HepG2 (cell line): ENCODE results near the gene ABHD1. TPM values are rescaled to one million over a fixed set of nuclear protein-coding genes. Genes with fewer than 3 reads are reported as not detected.
A peak's percentile ranks its signal among the peaks of the same experiment; 100 is the strongest.

Experiments used
- ATAC-seq: fragments of 200-7000 bp; cut with Tn5 transposase; 3 replicates; pipeline ENCODE4 v1.9.1; 2020; ENCODE audit warnings: mild to moderate bottlenecking, moderate library complexity
- BruUV-seq: library from RNA; stranded (reverse); fragments of 400-500 nt; replicated peaks from 2 replicates; lab custom pipeline; 2021; lab: Mats Ljungman, UMichigan
- CTCF ChIA-PET: fragments of 300-600 bp; formaldehyde crosslinking; extraction: SDS; loops from one replicate; lab custom pipeline; 2021; ENCODE audit warnings: low total read pairs, inconsistent platforms, low intra/inter-chr PET ratio; lab: Yijun Ruan, JAX
- POLR2A ChIA-PET: fragments of 350-600 bp; sonication (Branson Sonifier 250); formaldehyde crosslinking; loops from one replicate; lab custom pipeline; 2020; ENCODE audit warnings: antibody characterized with exemption, inconsistent platforms; lab: Yijun Ruan, JAX
- DNase-seq: peaks from one replicate; pipeline ENCODE4 v3.0.0-alpha.2; 2015; ENCODE audit warnings: low spot score
- FAIRE-seq: peaks from 3 replicates; lab custom pipeline; 2011; peaks lifted over from hg19 to GRCh38; lab: Jason Lieb, UNC
- H2AFZ ChIP-seq: one replicate; pipeline ENCODE4 v1.6.1; 2011; ENCODE audit warnings: low read length, inconsistent platforms
- H3K27ac ChIP-seq: fragments of 300-600 bp; 3 replicates; pipeline ENCODE4 v1.8.0; 2011; ENCODE audit warnings: mixed run types, mild to moderate bottlenecking, mixed read lengths, low read length, inconsistent platforms; ENCODE audit not compliant: insufficient read depth; ENCODE audit errors: extremely low read length
- H3K27me3 ChIP-seq, 2 experiments: fragments of 200-600 bp in 1 of 2; 2 replicates in 1 of 2; 3 replicates in 1 of 2; pipeline versions ENCODE4 v1.6.0 to v1.8.0; 2011; ENCODE audit warnings: low read length in 2 of 2, mild to moderate bottlenecking in 2 of 2, moderate library complexity in 2 of 2, inconsistent platforms in 1 of 2; ENCODE audit not compliant: insufficient read depth in 2 of 2, control insufficient read depth in 1 of 2
- H3K36me3 ChIP-seq, 2 experiments: fragments of 200-600 bp in 1 of 2; replicated peaks in 1 of 2; 2 replicates in 1 of 2; 3 replicates in 1 of 2; pipeline versions ENCODE4 v1.5.1 to v1.8.0; 2011; ENCODE audit warnings: low read length in 2 of 2, inconsistent platforms in 1 of 2; ENCODE audit not compliant: insufficient read depth in 2 of 2, control insufficient read depth in 1 of 2
- H3K4me1 ChIP-seq: 2 replicates; pipeline ENCODE4 v1.5.1; 2012; ENCODE audit warnings: low read length, inconsistent platforms; ENCODE audit not compliant: insufficient read depth
- H3K4me2 ChIP-seq: 2 replicates; pipeline ENCODE4 v1.6.0; 2011; ENCODE audit warnings: low read depth, low read length, inconsistent platforms
- H3K4me3 ChIP-seq, 3 experiments: fragments of 200-600 bp in 1 of 3; sonication (generic), shearing (Covaris generic) in 1 of 3; replicated peaks in 1 of 3; 2 replicates each; pipeline ENCODE4 v1.5.1; 2011 to 2016; ENCODE audit warnings: low read length in 3 of 3, inconsistent platforms in 2 of 3, low read depth in 2 of 3, mild to moderate bottlenecking in 2 of 3, control low read depth in 1 of 3, mixed read lengths in 1 of 3; ENCODE audit not compliant: insufficient read depth in 1 of 3
- H3K79me2 ChIP-seq: one replicate; pipeline ENCODE4 v1.6.1; 2011; ENCODE audit warnings: low read length, inconsistent platforms; ENCODE audit not compliant: insufficient read depth
- H3K9ac ChIP-seq: 2 replicates; pipeline ENCODE4 v1.6.0; 2011; ENCODE audit warnings: mild to moderate bottlenecking, low read depth, low read length, inconsistent platforms; ENCODE audit not compliant: insufficient read depth
- H3K9me3 ChIP-seq: 2 replicates; pipeline ENCODE4 v1.5.1; 2012; ENCODE audit warnings: mild to moderate bottlenecking, low read length
- H4K20me1 ChIP-seq: 2 replicates; pipeline ENCODE4 v1.6.0; 2011; ENCODE audit warnings: inconsistent platforms, mild to moderate bottlenecking, low read length, moderate library complexity; ENCODE audit not compliant: insufficient read depth
- CERS6 ChIP-seq: sonication (generic); formaldehyde crosslinking; IDR thresholded peaks from 2 replicates; pipeline ENCODE4 v1.5.0; 2020; ENCODE audit warnings: missing genetic modification reagents
- CHD4 ChIP-seq: fragments of 200-600 bp; sonication (generic); IDR thresholded peaks from 2 replicates; pipeline ENCODE4 v1.7.0; 2017; ENCODE audit warnings: mild to moderate bottlenecking, low read length, borderline replicate concordance
- E2F2 ChIP-seq: sonication (generic); formaldehyde crosslinking; IDR thresholded peaks from 2 replicates; pipeline ENCODE4 v1.4.0; 2020; ENCODE audit warnings: missing genetic modification reagents, borderline replicate concordance
- EEA1 ChIP-seq: sonication (generic); formaldehyde crosslinking; IDR thresholded peaks from 2 replicates; pipeline ENCODE4 v1.5.1; 2020; ENCODE audit warnings: mild to moderate bottlenecking, missing genetic modification reagents, borderline replicate concordance
- ERF ChIP-seq: IDR thresholded peaks from 2 replicates; pipeline ENCODE4 v1.6.1; 2018; ENCODE audit warnings: missing biosample characterization, missing genetic modification reagents
- FOXA3 ChIP-seq: IDR thresholded peaks from 2 replicates; pipeline ENCODE4 v1.6.1; 2016; ENCODE audit warnings: missing genetic modification reagents, missing compliant biosample characterization
- GATAD2A ChIP-seq: IDR thresholded peaks from 2 replicates; pipeline ENCODE4 v1.6.1; 2016
- GZF1 ChIP-seq: sonication (generic); formaldehyde crosslinking; IDR thresholded peaks from 2 replicates; pipeline ENCODE4 v1.5.1; 2020; ENCODE audit warnings: mild to moderate bottlenecking, missing genetic modification reagents
- HDAC2 ChIP-seq: sonication (generic); formaldehyde crosslinking; IDR thresholded peaks from 2 replicates; pipeline ENCODE4 v1.4.0; 2020; ENCODE audit warnings: missing genetic modification reagents
- HOXA5 ChIP-seq: sonication (generic); formaldehyde crosslinking; IDR thresholded peaks from 2 replicates; pipeline ENCODE4 v1.4.0; 2020; ENCODE audit warnings: missing genetic modification reagents
- NFKB2 ChIP-seq: sonication (generic); formaldehyde crosslinking; IDR thresholded peaks from 2 replicates; pipeline ENCODE4 v1.4.0; 2020; ENCODE audit warnings: missing genetic modification reagents, borderline replicate concordance
- NR2F6 ChIP-seq, 2 experiments: IDR thresholded peaks; 2 replicates each; pipeline ENCODE4 v1.6.1; 2016; ENCODE audit warnings: antibody characterized with exemption in 1 of 2, mild to moderate bottlenecking in 1 of 2
- PITX1 ChIP-seq: sonication (generic); formaldehyde crosslinking; IDR thresholded peaks from 2 replicates; pipeline ENCODE4 v1.5.1; 2020; ENCODE audit warnings: mild to moderate bottlenecking, missing genetic modification reagents
- RORA ChIP-seq: sonication (generic); formaldehyde crosslinking; IDR thresholded peaks from 2 replicates; pipeline ENCODE4 v1.5.0; 2020; ENCODE audit warnings: mild to moderate bottlenecking, missing genetic modification reagents, moderate library complexity
- SMC3 ChIP-seq: IDR thresholded peaks from 2 replicates; pipeline ENCODE4 v1.6.1; 2011; ENCODE audit warnings: low read length, improper control_type of control experiment
- SOX5 ChIP-seq: IDR thresholded peaks from 2 replicates; pipeline ENCODE4 v1.6.1; 2016; ENCODE audit warnings: borderline replicate concordance
- STAG1 ChIP-seq: sonication (generic); formaldehyde crosslinking; IDR thresholded peaks from 2 replicates; pipeline ENCODE4 v1.4.0; 2020; ENCODE audit warnings: missing genetic modification reagents
- TARDBP ChIP-seq: sonication (generic); formaldehyde crosslinking; IDR thresholded peaks from 2 replicates; pipeline ENCODE4 v1.8.0; 2022; ENCODE audit warnings: mild to moderate bottlenecking, missing genetic modification reagents
- TEAD3 ChIP-seq: optimal IDR thresholded peaks from 2 replicates; pipeline ENCODE3; 2016; ENCODE audit warnings: borderline replicate concordance
- THAP11 ChIP-seq: IDR thresholded peaks from 2 replicates; pipeline ENCODE4 v1.6.1; 2016; ENCODE audit warnings: missing biosample characterization, missing genetic modification reagents
- TMF1 ChIP-seq: sonication (generic); formaldehyde crosslinking; IDR thresholded peaks from 2 replicates; pipeline ENCODE4 v1.8.1; 2022; ENCODE audit warnings: low read depth, missing genetic modification reagents
- TOE1 ChIP-seq: sonication (generic); formaldehyde crosslinking; IDR thresholded peaks from 2 replicates; pipeline ENCODE4 v1.4.0; 2020; ENCODE audit warnings: mild to moderate bottlenecking, missing genetic modification reagents
- ZNF180 ChIP-seq: sonication (generic); formaldehyde crosslinking; IDR thresholded peaks from 2 replicates; pipeline ENCODE4 v1.4.0; 2020; ENCODE audit warnings: low read depth, missing genetic modification reagents, borderline replicate concordance
- ZNF292 ChIP-seq: sonication (generic); formaldehyde crosslinking; IDR thresholded peaks from 2 replicates; pipeline ENCODE4 v1.8.1; 2022; ENCODE audit warnings: mild to moderate bottlenecking, low read depth, missing genetic modification reagents, borderline replicate concordance
- ZNF383 ChIP-seq: sonication (generic); formaldehyde crosslinking; IDR thresholded peaks from 2 replicates; pipeline ENCODE4 v1.4.0; 2020; ENCODE audit warnings: missing genetic modification reagents, mild to moderate bottlenecking, borderline replicate concordance
- WGBS: methylation state at CpG from one replicate; pipeline ENCODE4 v1.1.6; 2017; ENCODE audit warnings: low lambda C conversion rate; 5-methylcytosine and 5-hydroxymethylcytosine counted together
- in situ Hi-C: cut with HindIII; loops from 2 replicates; pipeline ENCODE4 v1.10.0; 2017; ENCODE audit warnings: low pct_unique_long_range_greater_than_20kb; ENCODE audit not compliant: extremely low pct_ligation_motif_present
- intact Hi-C: fragments of 100-400 bp; cut with micrococcal nuclease; formaldehyde crosslinking; loops from one replicate; pipeline ENCODE4 v1.10.0; 2022; ENCODE audit not compliant: unreplicated experiment
- polyA plus RNA-seq, 8 experiments: library from polyadenylated mRNA; depleted of rRNA in 3 of 8; stranded (reverse) in 7 of 8; unstranded in 1 of 8; fragments of >200 nt; fragmentation: Illumina TruSeq in 4 of 8; extraction: Trizol in 4 of 8; gene quantifications; 2 replicates each; pipeline versions ENCODE4 v1.2.1 to v1.2.3, GENCODE V29; 2011 to 2016; ENCODE audit warnings: low read depth in 4 of 8, missing spikeins in 1 of 8, mixed read lengths in 1 of 8; ENCODE audit not compliant: insufficient read depth in 1 of 8
- total RNA-seq, 5 experiments: library from RNA; depleted of rRNA; stranded (reverse); fragments of >200 nt; fragmentation: Illumina TruSeq; extraction: Trizol; gene quantifications; 2 replicates each; pipeline ENCODE4 v1.2.3, GENCODE V29; 2016; ENCODE audit warnings: low read depth in 1 of 5

Gene ABHD1
- total and polyA plus RNA-seq, 2 of the 13 experiments (the other 11 are each of a cell fraction or from before 2014, with no cell fraction given), result 0.04 to 0.81 TPM

- peaks cover 0 to 2% of the 10 kb centered on the region in 2 experiments; a peak in 2 of 5 replicates for H3K27me3 ChIP-seq
- H3K4me1 ChIP-seq, result peaks cover 72% of the 10 kb centered on the region
- H3K9ac ChIP-seq, result no peak overlapping the region
- in situ Hi-C loops (loop anchor here (5.0 kb wide), 1 partner anchor 35 kb away; no protein-coding TSS in a partner anchor), intact Hi-C loops (loop anchor here (1.0 to 2.0 kb wide), 2 partner anchors 19 to 39 kb away; no protein-coding TSS in a partner anchor)
- WGBS, result 58% methylated on average over 5 of the region's 8 CpGs
- H2AFZ ChIP-seq, result no peak overlapping the region
- no peaks in the 10 kb centered on the region for H3K9me3 ChIP-seq
- ATAC-seq, result peak; percentile 92
- H3K79me2 ChIP-seq, result no peaks in the 10 kb centered on the region
- ChIA-PET CTCF (interaction anchor here (2.5 kb wide), 1 partner anchor 39 kb away, joined by 22 read pairs; no protein-coding TSS in a partner anchor), POLR2A (interaction anchor here (0.6 to 1.6 kb wide), 8 partner anchors 18 to 78 kb away, joined by 3 to 13 read pairs (median 4); partner anchors contain the start of genes ATRAID, PREB and SLC5A6)
- peak; percentile 74 for DNase-seq
- H4K20me1 ChIP-seq, result no peaks in the 10 kb centered on the region
- no peak overlapping the region for H3K27ac ChIP-seq
- H3K4me3 ChIP-seq, result no peak overlapping the region
- H3K4me2 ChIP-seq, result no peak overlapping the region; the same call in 1 of the 2 replicates
- H3K36me3 ChIP-seq, result no peaks in the 10 kb centered on the region
- no TSS peak for BruUV-seq
- FAIRE-seq, result peak; percentile 87
- no peak for TF ChIP-seq TMF1 (CRISPR knock-in tag)
- peak; percentile 94 for TF ChIP-seq SMC3
- peak; percentile 37 for TF ChIP-seq TEAD3
- TF ChIP-seq SOX5 (CRISPR knock-in tag), result no peak; the same call in 1 of the 2 replicates
- TF ChIP-seq NFKB2, result peak; percentile 50; the same call in 1 of the 2 replicates
- TF ChIP-seq NR2F6 (IDR thresholded peaks at IDR 0.05), result no peak
- peak; percentile 65; the same call in 1 of the 2 replicates for TF ChIP-seq NR2F6 (CRISPR knock-in tag; IDR thresholded peaks at IDR 0.05)
- no peak for TF ChIP-seq E2F2 (CRISPR knock-in tag)
- TF ChIP-seq HDAC2 (CRISPR knock-in tag), result 0 out of 2 replicates have a peak, but pooled peaks have one; percentile 37
- TF ChIP-seq HOXA5 (CRISPR knock-in tag), result 0 out of 2 replicates have a peak, but pooled peaks have one; percentile 26
- TF ChIP-seq PITX1 (CRISPR knock-in tag), result no peak
- 0 out of 2 replicates have a peak, but pooled peaks have one; percentile 29 for TF ChIP-seq ZNF292 (CRISPR knock-in tag)
- peak; percentile 44; the same call in 1 of the 2 replicates for TF ChIP-seq GATAD2A (CRISPR knock-in tag)
- TF ChIP-seq GZF1 (CRISPR knock-in tag), result no peak
- peak; percentile 95 for TF ChIP-seq STAG1 (CRISPR knock-in tag)
- no peak for TF ChIP-seq CERS6
- no peak for TF ChIP-seq ZNF383 (CRISPR knock-in tag)
- no peak for TF ChIP-seq EEA1 (CRISPR knock-in tag)
- peak; percentile 58; the same call in 1 of the 2 replicates for TF ChIP-seq FOXA3 (CRISPR knock-in tag)
- no peak for TF ChIP-seq ZNF180 (CRISPR knock-in tag)
- TF ChIP-seq THAP11, result peak; percentile 27; the same call in 1 of the 2 replicates
- TF ChIP-seq TOE1 (CRISPR knock-in tag), result no peak
- TF ChIP-seq ERF (CRISPR knock-in tag), result peak; percentile 46; the same call in 1 of the 2 replicates
- no peak for TF ChIP-seq RORA (CRISPR knock-in tag)
- no peak for TF ChIP-seq CHD4
- no peak for TF ChIP-seq TARDBP (CRISPR knock-in tag)
Observed at GRCh38 chr2:27152102-27152795, 28.6 kb downstream of the ABHD1 start.
